Upper lobe of left lung (tissue), 6 donors: Measurements from ENCODE around the gene SCN1B. TPM values are rescaled to one million over a fixed set of nuclear protein-coding genes. Genes with fewer than 3 reads are reported as not detected.
"Not testable (repeated sequence)": the region's sequence is repeated elsewhere in the genome, so short reads cannot be mapped to it uniquely, and the experiment has no call there.

Experiments
- ATAC-seq, 2 donors: fragments of 200-7000 bp; cut with Tn5 transposase; one replicate each; pipeline ENCODE4 v1.9.1; 2022; ENCODE audit warnings: mild to moderate bottlenecking in 2 of 2, moderate library complexity in 2 of 2; ENCODE audit not compliant: low FRiP score in 2 of 2
- DNase-seq, 2 donors: peaks; one replicate each; pipeline ENCODE4 v3.0.0-alpha.2; 2019 to 2020
- H3K27ac ChIP-seq, 4 donors: fragments of 200-600 bp; sonication (generic); one replicate each; pipeline ENCODE4 v1.5.1; 2016 to 2019
- H3K27me3 ChIP-seq, 4 donors: fragments of 200-600 bp; sonication (generic); one replicate each; pipeline ENCODE4 v1.5.1; 2017 to 2019
- H3K36me3 ChIP-seq, 4 donors: fragments of 200-600 bp; sonication (generic); one replicate each; pipeline ENCODE4 v1.5.1; 2016 to 2019
- H3K4me1 ChIP-seq, 4 donors: fragments of 200-600 bp; sonication (generic); one replicate each; pipeline ENCODE4 v1.5.1; 2018 to 2019
- H3K4me3 ChIP-seq, 4 donors: fragments of 200-600 bp; sonication (generic); one replicate each; pipeline ENCODE4 v1.5.1; 2017 to 2019; ENCODE audit warnings: mild to moderate bottlenecking in 2 of 4, moderate library complexity in 1 of 4
- H3K9me3 ChIP-seq, 4 donors: fragments of 200-600 bp; sonication (generic); one replicate each; pipeline ENCODE4 v1.5.1; 2018 to 2019
- EP300 ChIP-seq, 4 donors: sonication (generic); formaldehyde crosslinking; IDR thresholded peaks; one replicate each; pipeline ENCODE4 v1.5.1; 2017; ENCODE audit warnings: antibody characterized with exemption in 4 of 4, control low read depth in 2 of 4
- POLR2A ChIP-seq, 4 donors: fragments of 450-650 bp; IDR thresholded peaks; one replicate each; pipeline ENCODE4 v1.5.1; 2016 to 2017; ENCODE audit warnings: antibody characterized with exemption in 4 of 4, mild to moderate bottlenecking in 2 of 4
- POLR2AphosphoS5 ChIP-seq, 2 donors: sonication (generic); formaldehyde crosslinking; IDR thresholded peaks; one replicate each; pipeline ENCODE4 v1.5.1; 2017; ENCODE audit warnings: antibody characterized with exemption in 2 of 2
- WGBS, 2 donors: methylation state at CpG; one replicate each; pipeline ENCODE4 v1.1.5; 2017 to 2018; 5-methylcytosine and 5-hydroxymethylcytosine counted together
- total RNA-seq, 6 donors: library from RNA; depleted of rRNA in 4 of 6; stranded (reverse); fragments of >200 nt in 4 of 6; gene quantifications; one replicate each; pipeline versions ENCODE4 v1.1.0 to v1.2.1, GENCODE V29; 2016 to 2021
- TF ChIP-seq, protein P1 (sequence below), 6 experiments: fragments of 450-650 bp in 4 of 6; fragments of 200-600 bp in 2 of 6; sonication (generic) in 2 of 6; IDR thresholded peaks; one replicate each; pipeline ENCODE4 v1.5.1; 2016 to 2019; ENCODE audit warnings: antibody characterized with exemption in 6 of 6
- donor health status: DM: no; HTN: no; CAD: no; lungs with moderate emphysema.
- donor health status: DM: no; HTN: yes; CAD: no; lungs with severe emphysema.

The SCN1B gene
- total RNA-seq, 6 donors from 2014 or later = 2.9 to 13.1 (median 6.9) TPM

DNA sequence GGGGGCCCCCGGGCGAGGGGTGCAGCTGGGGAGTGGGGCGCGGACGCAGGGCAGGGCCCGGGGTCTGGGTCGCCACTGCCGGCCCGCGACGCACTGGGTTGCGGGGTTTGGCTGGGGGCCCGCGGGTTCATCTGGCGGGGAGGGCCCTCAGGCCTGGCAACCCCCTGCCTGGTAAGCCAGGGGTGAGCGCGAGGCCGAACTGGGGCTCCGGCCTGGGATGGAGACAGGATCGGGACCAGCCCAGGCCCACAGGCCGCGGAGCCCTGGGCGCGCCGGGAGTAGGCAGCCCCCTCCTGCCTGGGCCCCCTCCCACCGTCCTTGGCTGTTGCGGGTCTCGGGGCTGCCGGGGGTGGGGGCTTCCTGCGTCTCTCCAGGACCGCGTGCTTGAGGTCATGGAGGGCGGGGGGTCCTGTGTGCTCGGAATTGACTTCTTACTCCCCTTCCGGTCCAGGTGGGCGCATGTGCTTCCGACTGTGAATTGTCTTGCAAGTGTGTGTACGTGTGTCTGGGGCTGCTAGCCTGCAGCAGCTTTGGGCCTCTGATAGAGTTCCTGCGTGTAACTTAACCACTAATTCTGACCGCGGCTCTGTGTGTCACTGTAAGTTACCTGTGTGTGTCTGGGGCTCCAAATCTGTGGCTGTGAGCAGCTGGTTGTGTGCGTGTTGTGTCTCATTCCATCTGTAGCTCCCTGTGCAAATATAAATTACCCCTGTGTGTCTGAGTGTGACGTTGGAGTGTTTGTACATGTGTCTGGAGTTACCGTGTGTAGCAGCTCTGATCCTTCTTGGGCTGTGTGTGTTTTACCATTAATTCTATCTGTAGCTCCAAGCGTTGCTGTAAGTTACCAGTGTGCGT is 29.4 kb upstream of the SCN1B start:
- ATAC-seq (peak; percentile 3 to 10), DNase-seq (peak in 1 of 2 donors; percentile 87)
- Histone ChIP-seq H3K27me3 (no peaks in the 10 kb centered on the region), H3K27ac (peak overlapping the region; percentile 97 to 99 (median 99)), H3K9me3 (no peaks in the 10 kb centered on the region), H3K4me3 (peak overlapping the region; percentile 87 to 96 (median 95)), H3K36me3 (peaks cover 0 to 18% (median 0%) of the 10 kb centered on the region in 4 donors), H3K4me1 (peaks cover 76 to 87% (median 80%) of the 10 kb centered on the region in 4 donors)
- TF ChIP-seq POLR2A (IDR thresholded peaks at IDR 0.05) (peak in 2 of 4 donors; percentile 19 to 35), EP300 (IDR thresholded peaks at IDR 0.05) (peak in 2 of 4 donors; percentile 15 to 29), POLR2AphosphoS5 (IDR thresholded peaks at IDR 0.05) (peak; percentile 25 to 75)
- TF ChIP-seq, protein P1, sequence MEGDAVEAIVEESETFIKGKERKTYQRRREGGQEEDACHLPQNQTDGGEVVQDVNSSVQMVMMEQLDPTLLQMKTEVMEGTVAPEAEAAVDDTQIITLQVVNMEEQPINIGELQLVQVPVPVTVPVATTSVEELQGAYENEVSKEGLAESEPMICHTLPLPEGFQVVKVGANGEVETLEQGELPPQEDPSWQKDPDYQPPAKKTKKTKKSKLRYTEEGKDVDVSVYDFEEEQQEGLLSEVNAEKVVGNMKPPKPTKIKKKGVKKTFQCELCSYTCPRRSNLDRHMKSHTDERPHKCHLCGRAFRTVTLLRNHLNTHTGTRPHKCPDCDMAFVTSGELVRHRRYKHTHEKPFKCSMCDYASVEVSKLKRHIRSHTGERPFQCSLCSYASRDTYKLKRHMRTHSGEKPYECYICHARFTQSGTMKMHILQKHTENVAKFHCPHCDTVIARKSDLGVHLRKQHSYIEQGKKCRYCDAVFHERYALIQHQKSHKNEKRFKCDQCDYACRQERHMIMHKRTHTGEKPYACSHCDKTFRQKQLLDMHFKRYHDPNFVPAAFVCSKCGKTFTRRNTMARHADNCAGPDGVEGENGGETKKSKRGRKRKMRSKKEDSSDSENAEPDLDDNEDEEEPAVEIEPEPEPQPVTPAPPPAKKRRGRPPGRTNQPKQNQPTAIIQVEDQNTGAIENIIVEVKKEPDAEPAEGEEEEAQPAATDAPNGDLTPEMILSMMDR (IDR thresholded peaks at IDR 0.05) = no peak
- WGBS, 2 donors = 1 to 3% methylated on average over 9 to 21 of the region's 46 CpGs

DNA sequence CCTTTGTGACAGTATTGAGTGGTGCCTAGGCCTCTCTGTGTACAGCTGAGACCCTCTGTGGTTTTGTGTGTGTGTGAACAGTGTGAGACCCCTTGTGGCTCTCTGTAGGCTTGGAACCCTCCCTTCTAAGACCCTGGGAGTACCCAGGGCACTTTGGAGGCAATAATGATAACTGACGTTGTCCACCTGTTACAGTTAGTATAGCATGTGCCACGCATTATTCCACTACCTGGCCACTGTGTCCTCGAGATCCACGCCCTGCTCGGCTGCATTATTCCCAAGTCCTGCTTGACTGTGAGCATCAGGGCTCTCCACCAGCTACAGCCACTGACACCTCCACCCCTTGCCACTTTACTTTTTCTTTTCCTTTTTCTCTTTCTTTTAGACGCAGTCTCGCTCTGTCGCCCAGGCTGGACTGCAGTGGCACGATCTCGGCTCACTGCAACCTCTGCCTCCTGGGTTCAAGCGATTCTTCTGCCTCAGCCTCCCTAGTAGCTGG is 28.2 kb upstream of the SCN1B start:
- Histone ChIP-seq H3K36me3 (peaks cover 0 to 21% (median 0%) of the 10 kb centered on the region in 4 donors), H3K9me3 (no peaks in the 10 kb centered on the region), H3K27me3 (no peaks in the 10 kb centered on the region), H3K27ac (peak overlapping the region; percentile 97 to 99 (median 99)), H3K4me1 (peaks cover 80 to 86% (median 84%) of the 10 kb centered on the region in 4 donors), H3K4me3 (peak overlapping the region in 3 of 4 donors; percentile 87 to 95 (median 95))
- ATAC-seq (no peak), DNase-seq (no peak)
- TF ChIP-seq, protein P1 (IDR thresholded peaks at IDR 0.05) = no peak
- TF ChIP-seq POLR2A (IDR thresholded peaks at IDR 0.05) (no peak), POLR2AphosphoS5 (IDR thresholded peaks at IDR 0.05) (no peak), EP300 (IDR thresholded peaks at IDR 0.05) (no peak)
- 80 to 88% methylated on average over 11 of the region's 11 CpGs for WGBS, 2 donors

- no peak for ATAC-seq
- 77 to 83% methylated on average over 13 to 18 of the region's 18 CpGs for WGBS, 2 donors
- no peaks in the 10 kb centered on the region for H3K9me3 ChIP-seq
- no peak for DNase-seq
- peaks cover 5 to 31% (median 9%) of the 10 kb centered on the region in 4 donors for H3K36me3 ChIP-seq
- TF ChIP-seq EP300 (IDR thresholded peaks at IDR 0.05) (no peak), POLR2A (IDR thresholded peaks at IDR 0.05) (no peak), POLR2AphosphoS5 (IDR thresholded peaks at IDR 0.05) (no peak)
- TF ChIP-seq, protein P1 (IDR thresholded peaks at IDR 0.05) = no peak
- no peaks in the 10 kb centered on the region for H3K27me3 ChIP-seq
- H3K4me1 ChIP-seq = peaks cover 75 to 89% (median 82%) of the 10 kb centered on the region in 4 donors
- peak overlapping the region; percentile 79 to 99 (median 85) for H3K27ac ChIP-seq
- H3K4me3 ChIP-seq = peak overlapping the region in 1 of 4 donors; percentile 7
These were observed 25.6 kb upstream of the SCN1B start for GRCh38 chr19:35004517-35005255.

DNA sequence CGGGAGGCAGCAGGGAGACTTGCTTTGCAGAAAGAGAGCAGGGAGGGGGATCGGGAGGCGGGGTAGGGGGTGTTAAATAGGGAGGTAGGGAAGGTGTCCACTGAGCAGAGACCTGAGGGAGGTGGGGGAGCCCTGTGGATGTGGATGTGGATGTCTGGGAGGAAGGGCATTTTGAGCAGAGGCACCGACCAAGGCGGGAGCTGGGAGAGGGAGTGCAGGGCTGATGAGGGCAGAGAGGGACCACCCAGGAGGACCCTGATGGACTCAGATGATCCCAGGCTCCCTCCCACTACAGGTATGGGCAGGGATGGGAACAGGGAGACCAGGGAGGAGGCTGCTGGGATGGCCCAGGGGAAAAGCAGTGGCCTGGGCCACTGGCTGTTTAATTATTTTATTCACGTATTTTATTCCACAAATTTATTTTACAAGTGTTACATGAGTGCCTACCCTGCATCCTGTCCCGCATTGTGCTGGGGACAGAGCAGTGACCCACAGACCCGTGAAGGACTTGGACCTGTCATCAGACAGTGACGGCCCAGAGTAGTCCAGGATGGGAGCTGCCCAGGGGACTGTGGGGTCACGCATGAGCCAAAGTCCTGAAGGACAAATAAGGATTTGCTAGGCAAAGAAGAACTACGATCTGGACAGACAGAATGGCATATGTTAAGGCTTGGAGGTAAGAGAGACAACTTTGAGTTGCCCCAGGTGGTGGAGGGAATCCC is 24.9 kb upstream of the SCN1B start:
- peaks cover 75 to 94% (median 87%) of the 10 kb centered on the region in 4 donors for H3K4me1 ChIP-seq
- H3K27ac ChIP-seq = peak overlapping the region; percentile 79 to 99 (median 85)
- DNase-seq (no peak), ATAC-seq (no peak)
- TF ChIP-seq EP300 (IDR thresholded peaks at IDR 0.05) (no peak), POLR2A (IDR thresholded peaks at IDR 0.05) (no peak), POLR2AphosphoS5 (IDR thresholded peaks at IDR 0.05) (no peak)
- TF ChIP-seq, protein P1 (IDR thresholded peaks at IDR 0.05) = no peak
- no peaks in the 10 kb centered on the region for H3K27me3 ChIP-seq
- WGBS, 2 donors = 72 to 74% methylated on average over 11 of the region's 11 CpGs
- peak overlapping the region in 1 of 4 donors; percentile 7 for H3K4me3 ChIP-seq
- no peaks in the 10 kb centered on the region for H3K9me3 ChIP-seq
- peaks cover 10 to 38% (median 16%) of the 10 kb centered on the region in 4 donors for H3K36me3 ChIP-seq

DNA sequence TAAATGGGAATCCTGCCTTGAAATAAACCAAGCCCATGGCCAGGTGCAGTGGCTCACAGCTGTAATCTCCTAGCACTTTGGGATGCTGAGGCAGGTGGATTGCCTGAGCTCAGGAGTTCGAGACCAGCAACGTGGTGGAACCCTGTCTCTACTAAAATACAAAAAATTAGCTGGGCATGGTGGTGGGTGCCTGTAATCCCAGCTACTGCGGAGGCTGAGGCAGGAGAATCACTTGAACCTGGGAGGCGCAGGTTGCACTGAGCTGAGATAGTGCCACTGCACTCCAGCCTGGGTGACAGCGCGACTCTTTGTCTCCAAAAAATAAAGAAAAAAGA is 24.3 kb upstream of the SCN1B start:
- WGBS, 2 donors = 67 to 79% methylated on average over 5 to 6 of the region's 6 CpGs
- not testable (repeated sequence) for H3K27me3 ChIP-seq, H3K9me3 ChIP-seq, DNase-seq, ATAC-seq, H3K4me3 ChIP-seq
- peaks cover 75 to 99% (median 89%) of the 10 kb centered on the region in 4 donors for H3K4me1 ChIP-seq
- H3K36me3 ChIP-seq = peaks cover 11 to 44% (median 20%) of the 10 kb centered on the region in 4 donors
- H3K27ac ChIP-seq = peak overlapping the region; percentile 79 to 99 (median 85)
